Heart left ventricle (tissue), 16 donors: ENCODE results near the gene CSRP3. TPM values are rescaled to one million over a fixed set of nuclear protein-coding genes. Genes with fewer than 3 reads are reported as not detected.

Experiments
- ATAC-seq, 4 donors: fragments of 200-7000 bp; cut with Tn5 transposase; one replicate each; pipeline ENCODE4 v1.9.1; 2020 to 2022; ENCODE audit warnings: moderate library complexity in 4 of 4, mild to moderate bottlenecking in 3 of 4, moderate number of reproducible peaks in 1 of 4
- DNase-seq, 5 donors: peaks; one replicate each; pipeline ENCODE4 v3.0.0-alpha.2; 2020
- H3K27ac ChIP-seq, 12 donors: fragments of 200-600 bp; sonication (generic) in 4 of 12; one replicate each; pipeline versions ENCODE4 v1.5.0 to v1.8.0; 2016 to 2022; ENCODE audit warnings: mild to moderate bottlenecking in 2 of 12
- H3K27me3 ChIP-seq, 9 donors: fragments of 200-600 bp; sonication (generic) in 2 of 9; one replicate each; pipeline versions ENCODE4 v1.5.1 to v1.8.0; 2016 to 2022; ENCODE audit warnings: mild to moderate bottlenecking in 3 of 9
- H3K36me3 ChIP-seq, 9 donors: fragments of 200-600 bp; sonication (generic) in 2 of 9; one replicate each; pipeline versions ENCODE4 v1.5.0 to v1.8.0; 2018 to 2022; ENCODE audit warnings: mild to moderate bottlenecking in 2 of 9
- H3K4me1 ChIP-seq, 12 donors: fragments of 200-600 bp; sonication (generic) in 4 of 12; one replicate each; pipeline versions ENCODE4 v1.5.0 to v1.8.0; 2016 to 2022; ENCODE audit warnings: mild to moderate bottlenecking in 3 of 12
- H3K4me3 ChIP-seq, 12 donors: fragments of 200-600 bp; sonication (generic) in 4 of 12; one replicate each; pipeline versions ENCODE4 v1.5.0 to v1.8.0; 2017 to 2022; ENCODE audit warnings: mild to moderate bottlenecking in 9 of 12, moderate library complexity in 4 of 12
- H3K9me3 ChIP-seq, 12 donors: fragments of 200-600 bp; sonication (generic) in 4 of 12; one replicate each; pipeline versions ENCODE4 v1.5.0 to v1.8.0; 2016 to 2022; ENCODE audit warnings: mild to moderate bottlenecking in 1 of 12
- POLR2A ChIP-seq, 2 donors: fragments of 450-650 bp; IDR thresholded peaks; one replicate each; pipeline ENCODE4 v1.6.1; 2017; ENCODE audit warnings: antibody characterized with exemption in 2 of 2, mild to moderate bottlenecking in 2 of 2, moderate library complexity in 2 of 2
- WGBS, 4 donors: extraction: QIAGEN DNeasy Blood & Tissue Kit in 2 of 4; methylation state at CpG; one replicate each; pipeline versions ENCODE4 v1.1.5 to v1.1.7; 2013 to 2018; 5-methylcytosine and 5-hydroxymethylcytosine counted together
- intact Hi-C, 10 donors: fragments of 100-400 bp; cut with DNase I; formaldehyde crosslinking; loops; one replicate each; pipeline versions ENCODE4 v1.11.1 to v1.14.2; 2022
- polyA plus RNA-seq, 2 donors: library from polyadenylated mRNA; stranded (reverse); fragments of 200-250 nt; gene quantifications; one replicate each; pipeline ENCODE4 v1.2.3, GENCODE V29; 2013
- total RNA-seq, 9 donors: library from RNA; depleted of rRNA in 2 of 9; stranded (reverse); fragments of >200 nt in 2 of 9; fragmentation: NEBNext Ultra II Directional in 3 of 9; extraction: Animal tissue kit (Norgen Biotek cat#: 25700) in 3 of 9; gene quantifications; one replicate each; pipeline versions ENCODE4 v1.1.0 to v1.2.4, GENCODE V29; 2016 to 2023
- TF ChIP-seq, protein P1 (sequence below), 12 donors: fragments of 200-600 bp; sonication (generic) in 4 of 12; IDR thresholded peaks; one replicate each; pipeline versions ENCODE4 v1.5.0 to v1.8.0; 2018 to 2022; ENCODE audit warnings: antibody characterized with exemption in 12 of 12, mild to moderate bottlenecking in 5 of 12
- donor health status: ischemic (EF 13 %, LVEDD 7.1; RV severe dilation, severe dysfunction).
- donor health status: healthy with polysubstance abuse.
- donor health status: DM: no; HTN: yes; CAD: no.
- donor health status: DM: no; HTN: no; CAD: no.
- donor health status: ischemic (EF 25% LVEDD 6.9; RV normal size, moderate dysfunction).
- donor health status: ischemic (EF 25% LVEDD 5.7; RV mildly dilated, moderate dysfunction).
- donor health status: healthy.
- donor health status: DM: yes; HTN: yes; CAD: no.
- donor health status: ischemic (EF 35%, LVEDD 5.7; RV mildly dilated, moderate dysfunction).
- donor health status: nonischemic (EF 11% LVEDD 7.7; RV severe dilation, severe dysfunction).
- donor health status: DM: yes; HTN: yes; CAD: no.
- donor health status: PGD.
- donor health status: ischemic (EF 29% LVEDD 5.4; RV normal size, mild dysfunction).
- donor health status: nonischemic (EF 23%, LVEDD 6.1; RV moderate dilation, normal function).

CSRP3 gene
- total and polyA plus RNA-seq, 11 donors: 988 to 3,521 (median 2,178) TPM

DNA sequence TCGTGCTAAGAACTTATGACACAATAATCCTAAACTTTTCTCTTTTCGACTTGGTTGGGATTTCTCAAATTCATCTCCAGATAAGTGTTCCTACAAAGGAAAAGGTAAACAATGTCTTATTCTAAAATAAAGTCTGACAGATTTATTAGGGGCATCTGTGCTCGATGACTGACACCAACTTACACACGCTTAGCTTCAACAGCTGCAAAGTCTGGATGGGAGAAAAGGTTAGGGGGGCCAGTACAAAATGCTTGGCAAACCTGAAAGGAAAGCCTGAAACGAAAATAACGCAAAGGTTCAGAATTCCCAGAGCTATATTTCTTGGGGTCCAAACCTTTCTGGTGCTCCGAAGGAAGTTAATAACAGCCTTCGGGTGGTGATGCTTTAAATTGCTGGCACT, 35.6 kb upstream of the CSRP3 start:
- TF ChIP-seq, protein P1, sequence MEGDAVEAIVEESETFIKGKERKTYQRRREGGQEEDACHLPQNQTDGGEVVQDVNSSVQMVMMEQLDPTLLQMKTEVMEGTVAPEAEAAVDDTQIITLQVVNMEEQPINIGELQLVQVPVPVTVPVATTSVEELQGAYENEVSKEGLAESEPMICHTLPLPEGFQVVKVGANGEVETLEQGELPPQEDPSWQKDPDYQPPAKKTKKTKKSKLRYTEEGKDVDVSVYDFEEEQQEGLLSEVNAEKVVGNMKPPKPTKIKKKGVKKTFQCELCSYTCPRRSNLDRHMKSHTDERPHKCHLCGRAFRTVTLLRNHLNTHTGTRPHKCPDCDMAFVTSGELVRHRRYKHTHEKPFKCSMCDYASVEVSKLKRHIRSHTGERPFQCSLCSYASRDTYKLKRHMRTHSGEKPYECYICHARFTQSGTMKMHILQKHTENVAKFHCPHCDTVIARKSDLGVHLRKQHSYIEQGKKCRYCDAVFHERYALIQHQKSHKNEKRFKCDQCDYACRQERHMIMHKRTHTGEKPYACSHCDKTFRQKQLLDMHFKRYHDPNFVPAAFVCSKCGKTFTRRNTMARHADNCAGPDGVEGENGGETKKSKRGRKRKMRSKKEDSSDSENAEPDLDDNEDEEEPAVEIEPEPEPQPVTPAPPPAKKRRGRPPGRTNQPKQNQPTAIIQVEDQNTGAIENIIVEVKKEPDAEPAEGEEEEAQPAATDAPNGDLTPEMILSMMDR (IDR thresholded peaks at IDR 0.05): no peak
- no peak for TF ChIP-seq POLR2A (IDR thresholded peaks at IDR 0.05)
- Histone ChIP-seq H3K27ac (peak overlapping the region in 2 of 12 donors; percentile 15 to 76), H3K4me1 (peaks cover 0 to 38% (median 20%) of the 10 kb centered on the region in 12 donors), H3K27me3 (peaks cover 0 to 22% (median 11%) of the 10 kb centered on the region in 9 donors), H3K36me3 (peaks cover 0 to 8% (median 0%) of the 10 kb centered on the region in 9 donors), H3K9me3 (no peaks in the 10 kb centered on the region), H3K4me3 (peak overlapping the region in 3 of 12 donors; percentile 12 to 22 (median 15))
- DNase-seq (no peak), ATAC-seq (no peak)
- 65 to 72% (median 67%) methylated on average over 8 of the region's 8 CpGs for whole genome bisulfite sequencing, 4 donors
- intact Hi-C loops: loop anchor here in 2 of 10 donors (5.0 kb wide), 2 partner anchors 35 to 40 kb away; partner anchors contain the start of gene CSRP3 (in 1 of the 2)

DNA sequence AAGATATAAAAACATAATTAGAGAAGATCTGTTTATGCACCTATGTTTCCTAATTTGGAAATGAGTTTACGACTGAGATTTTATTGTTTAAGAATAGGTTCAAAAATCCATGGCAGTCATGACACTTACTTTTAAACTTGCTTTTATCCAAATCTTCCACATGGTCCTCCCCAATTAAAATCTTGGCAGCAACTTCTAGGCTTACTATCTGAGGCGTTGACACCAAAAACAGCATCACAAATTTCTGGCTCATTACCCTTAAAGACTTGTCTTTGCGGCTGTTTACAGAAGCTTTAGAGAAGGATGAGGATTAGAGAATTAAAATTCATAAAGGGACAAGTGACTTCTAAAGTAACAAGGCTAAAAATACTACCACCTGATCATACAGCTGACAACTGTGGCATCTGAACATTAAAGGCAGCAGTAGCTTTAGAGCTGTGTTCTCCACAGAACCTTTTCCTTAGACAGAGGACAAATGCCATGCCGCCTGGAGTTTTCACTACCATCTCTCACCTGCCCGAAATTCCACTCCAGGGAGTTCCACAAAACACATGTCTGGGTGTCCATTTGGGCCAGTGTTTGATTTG, 32.5 kb upstream of the CSRP3 start:
- WGBS, 4 donors: 57 to 71% (median 63%) methylated on average over 5 of the region's 5 CpGs
- no peak for TF ChIP-seq POLR2A (IDR thresholded peaks at IDR 0.05)
- TF ChIP-seq, protein P1 (IDR thresholded peaks at IDR 0.05): no peak
- intact Hi-C loops: no loop called here
- no peak overlapping the region for H3K4me3 ChIP-seq
- no peaks in the 10 kb centered on the region for H3K27me3 ChIP-seq
- H3K36me3 ChIP-seq: peaks cover 0 to 8% (median 0%) of the 10 kb centered on the region in 9 donors
- no peak for DNase-seq
- peaks cover 0 to 20% (median 5%) of the 10 kb centered on the region in 12 donors for H3K4me1 ChIP-seq
- no peaks in the 10 kb centered on the region for H3K9me3 ChIP-seq
- H3K27ac ChIP-seq: peak overlapping the region in 6 of 12 donors; percentile 4 to 47 (median 32)
- peak in 1 of 4 donors; percentile 36 for ATAC-seq

DNA sequence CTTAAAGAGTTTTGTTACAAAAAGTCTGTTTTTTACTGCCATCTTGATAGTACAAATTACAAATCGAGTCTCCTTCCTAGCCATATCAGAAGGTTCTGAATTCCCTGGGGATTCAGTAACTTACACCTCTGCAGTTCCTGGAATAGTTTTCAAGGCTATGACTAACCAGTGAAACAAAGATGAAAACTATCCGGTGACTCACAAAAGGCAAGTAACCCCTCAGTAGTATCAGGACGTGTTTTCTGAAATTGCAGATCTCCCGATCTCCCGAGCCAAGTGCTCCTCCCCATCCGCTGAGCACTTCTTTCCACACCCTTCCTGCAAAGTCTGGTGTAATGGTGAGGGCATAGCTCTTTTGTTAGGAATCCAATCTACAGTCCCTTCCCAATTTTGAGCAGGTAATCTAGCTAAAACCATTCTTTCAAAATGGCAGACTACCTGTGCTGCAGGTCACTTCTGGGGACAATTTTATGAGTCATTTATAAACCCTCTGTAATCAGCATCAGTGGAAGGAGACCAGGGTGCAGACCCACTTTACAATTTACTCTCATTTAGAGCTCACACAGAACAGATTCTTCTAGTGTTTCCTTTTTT, 31.2 kb upstream of the CSRP3 start:
- Histone ChIP-seq H3K9me3 (no peaks in the 10 kb centered on the region), H3K27ac (peak overlapping the region in 2 of 12 donors; percentile 29 to 55), H3K4me3 (no peak overlapping the region), H3K36me3 (peaks cover 0 to 8% (median 0%) of the 10 kb centered on the region in 9 donors), H3K27me3 (no peaks in the 10 kb centered on the region), H3K4me1 (peaks cover 0 to 11% (median 2%) of the 10 kb centered on the region in 12 donors)
- 37 to 45% (median 41%) methylated on average over 5 to 6 of the region's 6 CpGs for WGBS, 4 donors
- peak in 3 of 4 donors; percentile 61 to 74 (median 66) for ATAC-seq
- intact Hi-C loops: no loop called here
- no peak for DNase-seq
- TF ChIP-seq, protein P1 (IDR thresholded peaks at IDR 0.05): no peak
- TF ChIP-seq POLR2A (IDR thresholded peaks at IDR 0.05): no peak

DNA sequence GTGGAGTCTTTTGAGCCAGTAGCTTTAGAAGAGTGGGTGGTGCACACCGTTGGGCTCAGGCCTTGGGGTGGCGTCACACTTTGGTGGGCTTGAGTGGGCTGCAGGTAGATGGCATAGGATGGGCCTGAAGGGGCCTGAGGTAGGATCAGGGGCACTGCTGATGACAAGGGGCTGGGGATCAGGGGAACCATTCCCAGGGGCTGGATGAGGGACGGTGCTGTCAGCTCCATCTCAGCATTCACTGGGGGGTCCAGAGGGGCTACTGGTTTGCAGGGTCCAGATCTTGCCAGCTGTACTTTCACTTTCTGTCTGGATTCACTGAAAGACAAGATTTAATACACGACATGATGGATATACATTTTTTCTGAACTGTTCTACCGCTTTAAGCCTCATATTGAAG, 27.9 kb upstream of the CSRP3 start:
- DNase-seq: no peak
- 87 to 96% (median 90%) methylated on average over 5 of the region's 5 CpGs for WGBS, 4 donors
- H3K4me1 ChIP-seq: peaks cover 0 to 14% (median 3%) of the 10 kb centered on the region in 12 donors
- intact Hi-C loops: no loop called here
- no peaks in the 10 kb centered on the region for H3K27me3 ChIP-seq
- no peak for ATAC-seq
- H3K27ac ChIP-seq: no peak overlapping the region
- TF ChIP-seq, protein P1 (IDR thresholded peaks at IDR 0.05): no peak
- TF ChIP-seq POLR2A (IDR thresholded peaks at IDR 0.05): no peak
- no peaks in the 10 kb centered on the region for H3K9me3 ChIP-seq
- H3K4me3 ChIP-seq: no peak overlapping the region
- H3K36me3 ChIP-seq: peaks cover 0 to 8% (median 0%) of the 10 kb centered on the region in 9 donors
